Retinal pigment epithelial cell (primary cell): ENCODE measurements around the gene PATZ1.

Experiments
- DNase-seq: peaks from one replicate; pipeline ENCODE4 v3.0.0-alpha.2; 2010; ENCODE audit warnings: low read depth
- H3K4me3 ChIP-seq: 2 replicates; pipeline ENCODE4 v1.5.1; 2011; ENCODE audit warnings: mild to moderate bottlenecking, low read length, control low read depth, moderate library complexity
- TF ChIP-seq, protein P1 (sequence below): conservative IDR thresholded peaks from 2 replicates; pipeline ENCODE4 v1.5.1; 2011; ENCODE audit warnings: low read depth, low read length, control low read depth, inconsistent platforms

Gene PATZ1

DNA sequence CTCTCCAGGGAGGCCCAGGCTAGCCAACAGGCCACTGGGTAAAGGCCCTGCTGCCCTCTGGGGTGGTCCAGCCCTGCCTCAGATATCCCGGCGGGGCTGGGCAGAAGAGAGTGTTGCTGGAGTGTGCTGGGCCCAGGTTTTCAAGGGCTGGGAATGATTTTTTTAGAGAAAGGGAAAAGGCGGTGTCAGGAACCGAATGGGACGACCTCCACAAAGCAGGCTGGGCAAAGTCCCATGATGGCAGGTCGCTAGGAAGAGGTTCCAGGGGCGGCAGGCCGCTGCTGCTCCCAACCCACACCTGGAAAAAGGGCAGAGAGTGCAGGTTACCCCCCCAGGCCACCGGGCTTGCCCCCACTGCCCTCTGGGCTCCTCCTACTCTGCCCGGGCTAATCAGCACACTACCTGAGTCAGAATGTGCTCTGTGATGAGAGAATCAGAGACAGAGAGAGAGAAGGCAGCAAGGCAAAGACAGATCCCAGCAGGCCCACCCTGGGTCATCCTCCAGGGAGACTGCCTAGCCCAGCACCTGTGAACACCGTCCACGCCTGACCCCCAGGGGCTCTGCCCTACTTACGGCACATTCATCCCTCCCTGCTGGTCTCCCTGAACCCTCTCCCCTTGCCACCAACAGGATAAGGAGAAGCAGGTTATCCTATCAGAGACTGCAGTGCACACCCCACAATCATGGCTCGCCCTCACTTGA, 4.6 kb downstream of the PATZ1 start:
- DNase-seq: no peak
- peak overlapping the region; percentile 5 for H3K4me3 ChIP-seq
- TF ChIP-seq, protein P1, sequence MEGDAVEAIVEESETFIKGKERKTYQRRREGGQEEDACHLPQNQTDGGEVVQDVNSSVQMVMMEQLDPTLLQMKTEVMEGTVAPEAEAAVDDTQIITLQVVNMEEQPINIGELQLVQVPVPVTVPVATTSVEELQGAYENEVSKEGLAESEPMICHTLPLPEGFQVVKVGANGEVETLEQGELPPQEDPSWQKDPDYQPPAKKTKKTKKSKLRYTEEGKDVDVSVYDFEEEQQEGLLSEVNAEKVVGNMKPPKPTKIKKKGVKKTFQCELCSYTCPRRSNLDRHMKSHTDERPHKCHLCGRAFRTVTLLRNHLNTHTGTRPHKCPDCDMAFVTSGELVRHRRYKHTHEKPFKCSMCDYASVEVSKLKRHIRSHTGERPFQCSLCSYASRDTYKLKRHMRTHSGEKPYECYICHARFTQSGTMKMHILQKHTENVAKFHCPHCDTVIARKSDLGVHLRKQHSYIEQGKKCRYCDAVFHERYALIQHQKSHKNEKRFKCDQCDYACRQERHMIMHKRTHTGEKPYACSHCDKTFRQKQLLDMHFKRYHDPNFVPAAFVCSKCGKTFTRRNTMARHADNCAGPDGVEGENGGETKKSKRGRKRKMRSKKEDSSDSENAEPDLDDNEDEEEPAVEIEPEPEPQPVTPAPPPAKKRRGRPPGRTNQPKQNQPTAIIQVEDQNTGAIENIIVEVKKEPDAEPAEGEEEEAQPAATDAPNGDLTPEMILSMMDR: no peak

DNA sequence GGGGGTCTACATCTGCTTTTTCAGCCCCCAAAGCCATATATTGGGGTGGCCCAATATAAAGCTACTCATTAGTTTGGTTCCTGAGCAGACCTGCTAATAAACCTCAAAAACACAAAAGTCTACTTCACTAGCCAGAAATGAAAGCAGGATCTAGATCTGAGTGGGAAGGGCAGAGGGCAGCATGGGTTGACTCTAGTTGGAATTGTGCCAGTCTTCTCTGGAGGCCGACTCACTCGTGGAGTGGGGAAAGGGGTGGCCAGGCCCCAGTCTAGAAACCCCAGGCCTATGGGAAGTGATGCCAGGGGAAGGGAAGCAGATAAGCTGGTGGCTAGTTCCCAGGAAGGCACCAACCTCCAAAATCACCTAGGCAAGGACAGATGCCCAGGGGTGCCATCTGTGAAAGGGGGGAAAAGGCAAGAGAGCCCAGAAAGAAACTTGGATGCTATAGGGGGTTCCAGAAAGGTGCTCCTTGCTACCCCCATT, 5.3 kb downstream of the PATZ1 start:
- H3K4me3 ChIP-seq: no peak overlapping the region
- DNase-seq: no peak

DNA sequence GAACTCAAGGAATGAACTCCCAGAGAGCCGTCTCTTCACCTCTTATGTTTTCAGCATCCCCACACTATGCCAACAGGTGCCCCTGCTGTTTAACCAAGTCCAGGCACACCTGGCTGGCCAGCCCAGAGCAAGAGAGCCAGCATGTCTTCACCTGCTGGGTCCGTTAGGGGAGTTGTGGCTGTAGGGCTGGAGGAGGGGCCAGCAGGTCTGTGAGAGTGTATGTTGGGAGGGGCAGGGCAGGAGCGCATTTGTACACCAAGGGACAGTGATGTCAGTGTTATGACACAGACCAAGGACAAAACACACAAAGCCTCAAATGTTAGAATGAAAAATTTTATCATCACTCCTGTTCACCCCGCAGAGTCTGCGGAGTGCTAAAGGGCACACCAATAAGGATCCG, 5.8 kb downstream of the PATZ1 start:
- H3K4me3 ChIP-seq: no peak overlapping the region
- DNase-seq: no peak
- TF ChIP-seq, protein P1: no peak

More for the DNA sequence above, 5.3 kb downstream of the PATZ1 start:
- TF ChIP-seq, protein P1: no peak

DNA sequence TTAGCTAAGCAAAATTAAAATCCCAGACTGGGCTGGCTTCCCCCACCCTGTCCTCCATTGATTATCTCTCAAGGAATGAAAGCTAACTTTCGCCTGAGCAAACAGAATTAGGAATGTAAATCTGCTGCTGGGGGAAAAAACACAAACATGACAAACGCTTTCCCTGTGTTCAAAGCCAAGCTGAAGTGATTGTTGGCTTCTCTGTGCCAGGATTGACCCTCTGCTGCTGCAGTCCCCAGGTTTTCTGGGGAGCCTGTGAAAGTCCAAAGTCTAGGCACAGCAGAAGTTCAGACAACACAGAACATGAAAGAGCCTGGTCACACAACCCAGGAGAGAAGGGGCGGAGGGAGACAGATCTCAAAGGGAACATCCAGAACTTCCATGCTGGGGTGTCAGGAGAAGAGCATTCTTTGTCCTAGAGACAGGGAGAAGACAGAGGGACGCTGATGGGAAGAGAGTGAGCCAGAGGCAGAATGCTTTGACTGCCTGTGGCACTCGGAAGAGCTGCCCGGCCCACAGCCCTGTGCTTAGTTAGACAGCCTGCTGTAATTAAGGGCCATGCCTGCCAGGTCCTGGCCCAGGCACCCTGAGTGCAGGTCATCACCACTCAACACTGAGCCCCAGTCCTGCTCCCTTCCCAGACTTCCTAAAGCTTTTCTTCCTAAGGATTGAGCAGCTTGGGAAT, 6.9 kb downstream of the PATZ1 start:
- H3K4me3 ChIP-seq: no peak overlapping the region
- TF ChIP-seq, protein P1: no peak
- no peak for DNase-seq

DNA sequence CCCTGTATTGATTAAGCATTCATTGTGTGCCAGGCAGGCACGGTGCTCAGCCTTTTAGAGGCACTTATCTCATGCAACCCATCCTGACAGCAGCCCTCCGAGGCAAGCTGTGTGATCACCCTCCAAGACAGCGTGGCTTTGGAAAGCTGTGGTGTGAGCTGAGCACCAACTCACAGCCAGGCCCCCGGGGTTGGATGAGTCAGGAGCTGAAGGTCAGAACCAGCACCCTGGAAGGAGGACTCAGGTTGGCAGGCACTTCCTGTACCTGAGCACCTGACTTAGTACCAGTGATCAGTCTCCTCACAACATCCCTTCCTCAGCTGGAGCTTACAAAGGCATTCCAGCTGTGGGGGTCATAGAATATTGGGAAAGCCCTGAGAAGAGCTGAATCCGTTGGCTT, 9.0 kb downstream of the PATZ1 start:
- H3K4me3 ChIP-seq: no peak overlapping the region
- no peak for DNase-seq

DNA sequence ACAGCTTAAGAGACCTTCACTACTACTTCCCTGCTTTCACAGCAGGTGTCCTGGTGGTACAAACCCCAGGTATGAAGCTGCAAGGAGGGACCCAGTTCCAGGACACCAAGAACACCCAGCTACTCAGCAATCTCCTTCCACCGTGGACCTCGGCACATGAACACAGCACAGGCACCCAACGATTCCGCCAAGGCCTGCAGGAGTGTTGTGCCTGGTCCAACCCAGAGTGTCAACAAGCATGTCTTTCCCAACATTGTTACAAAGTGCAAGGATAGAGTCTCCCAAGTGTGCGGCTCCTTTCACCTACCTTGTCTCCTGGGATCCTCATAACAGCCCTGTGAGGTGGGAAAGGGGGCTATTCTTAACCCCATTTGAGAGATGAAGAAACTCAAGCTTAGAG, 11.8 kb downstream of the PATZ1 start:
- DNase-seq: no peak
- TF ChIP-seq, protein P1: no peak
- no peak overlapping the region for H3K4me3 ChIP-seq

More for the DNA sequence above, 9.0 kb downstream of the PATZ1 start:
- TF ChIP-seq, protein P1: no peak

DNA sequence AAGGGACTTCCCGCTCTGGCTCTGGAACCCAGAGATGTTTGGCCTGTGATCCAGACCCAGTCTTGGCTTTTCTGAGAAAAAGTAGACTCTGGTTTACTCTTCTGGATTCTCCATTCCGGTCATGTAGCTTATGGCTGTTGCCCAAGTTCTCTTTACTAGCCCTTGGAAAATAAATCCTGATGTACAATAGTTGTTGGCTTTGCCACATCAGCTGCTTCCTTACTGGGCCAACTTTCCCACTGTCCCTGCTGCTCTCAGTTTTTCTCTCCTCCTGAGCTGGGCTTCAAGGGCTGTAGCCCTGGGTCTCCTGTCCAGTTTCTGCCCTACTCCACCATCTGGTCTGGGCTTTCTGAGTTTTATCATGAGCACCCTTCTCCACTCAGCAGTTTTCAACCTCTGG, 12.5 kb downstream of the PATZ1 start:
- no peak for DNase-seq
- TF ChIP-seq, protein P1: no peak
- no peak overlapping the region for H3K4me3 ChIP-seq
